NOMO-1 treated with DMSO at 0.1 percent for 48 hours (cell line): ENCODE results near the gene HNRNPA2B1.
"Not testable (repeated sequence)": the region's sequence is repeated elsewhere in the genome, so short reads cannot be mapped to it uniquely, and the experiment has no call there.

Experiments used
- DNase-seq: peaks from one replicate; lab custom pipeline; 2025; ENCODE audit not compliant: unreplicated experiment; lab: John Stamatoyannopoulos, UW

HNRNPA2B1 gene

DNA sequence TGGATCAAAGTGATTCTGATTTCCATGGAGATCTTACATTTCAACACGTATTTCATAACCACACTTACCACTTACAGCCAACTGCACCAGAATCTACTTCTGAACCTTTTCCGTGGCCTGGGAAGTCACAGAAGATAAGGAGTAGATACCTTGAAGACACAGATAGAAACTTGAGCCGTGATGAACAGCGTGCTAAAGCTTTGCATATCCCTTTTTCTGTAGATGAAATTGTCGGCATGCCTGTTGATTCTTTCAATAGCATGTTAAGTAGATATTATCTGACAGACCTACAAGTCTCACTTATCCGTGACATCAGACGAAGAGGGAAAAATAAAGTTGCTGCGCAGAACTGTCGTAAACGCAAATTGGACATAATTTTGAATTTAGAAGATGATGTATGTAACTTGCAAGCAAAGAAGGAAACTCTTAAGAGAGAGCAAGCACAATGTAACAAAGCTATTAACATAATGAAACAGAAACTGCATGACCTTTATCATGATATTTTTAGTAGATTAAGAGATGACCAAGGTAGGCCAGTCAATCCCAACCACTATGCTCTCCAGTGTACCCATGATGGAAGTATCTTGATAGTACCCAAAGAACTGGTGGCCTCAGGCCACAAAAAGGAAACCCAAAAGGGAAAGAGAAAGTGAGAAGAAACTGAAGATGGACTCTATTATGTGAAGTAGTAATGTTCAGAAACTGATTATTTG is 15.3 kb downstream of the HNRNPA2B1 start:
- no peak for DNase-seq

DNA sequence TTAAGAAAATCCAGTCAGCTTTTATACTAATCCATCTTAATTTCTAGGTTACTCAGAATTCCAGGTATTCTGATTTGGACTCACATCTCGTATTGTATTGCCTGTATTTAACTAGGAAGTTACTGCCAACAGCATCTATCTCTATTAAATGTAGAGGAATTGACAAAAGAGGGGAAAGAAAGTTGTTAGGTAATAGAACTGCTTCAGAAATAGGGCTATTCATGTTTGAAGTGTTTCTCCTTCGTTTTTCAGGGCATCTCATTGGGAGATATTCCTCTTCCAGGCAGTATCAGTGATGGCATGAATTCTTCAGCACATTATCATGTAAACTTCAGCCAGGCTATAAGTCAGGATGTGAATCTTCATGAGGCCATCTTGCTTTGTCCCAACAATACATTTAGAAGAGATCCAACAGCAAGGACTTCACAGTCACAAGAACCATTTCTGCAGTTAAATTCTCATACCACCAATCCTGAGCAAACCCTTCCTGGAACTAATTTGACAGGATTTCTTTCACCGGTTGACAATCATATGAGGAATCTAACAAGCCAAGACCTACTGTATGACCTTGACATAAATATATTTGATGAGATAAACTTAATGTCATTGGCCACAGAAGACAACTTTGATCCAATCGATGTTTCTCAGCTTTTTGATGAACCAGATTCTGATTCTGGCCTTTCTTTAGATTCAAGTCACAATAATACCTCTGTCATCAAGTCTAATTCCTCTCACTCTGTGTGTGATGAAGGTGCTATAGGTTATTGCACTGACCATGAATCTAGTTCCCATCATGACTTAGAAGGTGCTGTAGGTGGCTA is 16.1 kb downstream of the HNRNPA2B1 start:
- not testable (repeated sequence) for DNase-seq

DNA sequence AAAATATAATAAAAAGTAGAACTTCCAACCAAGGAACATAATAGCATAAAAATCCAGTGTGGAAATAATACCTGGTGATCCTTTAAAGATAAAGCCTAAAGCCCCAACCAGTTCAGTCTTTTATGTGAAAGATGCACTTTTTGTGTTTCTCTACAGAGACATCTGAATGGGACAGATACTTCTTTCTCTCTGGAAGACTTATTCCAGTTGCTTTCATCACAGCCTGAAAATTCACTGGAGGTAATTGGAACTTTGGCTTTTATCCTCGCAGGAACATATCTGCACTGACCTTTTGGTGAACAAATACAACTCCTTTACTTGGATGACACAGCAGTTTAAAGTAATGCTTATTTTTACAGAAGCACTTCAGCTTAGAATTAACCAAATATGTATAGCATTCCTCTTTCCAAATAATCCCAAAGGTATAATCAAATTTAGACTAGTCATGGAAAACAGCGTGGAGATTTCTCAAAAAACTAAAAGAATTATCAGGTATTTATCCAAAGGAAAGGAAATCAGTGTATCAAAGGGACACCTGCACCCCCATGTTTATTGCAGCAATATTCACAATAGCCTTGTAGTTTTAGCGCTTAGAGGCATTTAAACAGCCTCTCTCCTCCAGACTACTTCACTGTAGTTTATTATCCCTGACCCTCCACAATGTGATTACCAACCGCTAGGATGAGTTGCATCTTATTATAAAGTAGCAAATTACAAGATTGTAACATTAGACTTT is 16.8 kb downstream of the HNRNPA2B1 start:
- no peak for DNase-seq

DNA sequence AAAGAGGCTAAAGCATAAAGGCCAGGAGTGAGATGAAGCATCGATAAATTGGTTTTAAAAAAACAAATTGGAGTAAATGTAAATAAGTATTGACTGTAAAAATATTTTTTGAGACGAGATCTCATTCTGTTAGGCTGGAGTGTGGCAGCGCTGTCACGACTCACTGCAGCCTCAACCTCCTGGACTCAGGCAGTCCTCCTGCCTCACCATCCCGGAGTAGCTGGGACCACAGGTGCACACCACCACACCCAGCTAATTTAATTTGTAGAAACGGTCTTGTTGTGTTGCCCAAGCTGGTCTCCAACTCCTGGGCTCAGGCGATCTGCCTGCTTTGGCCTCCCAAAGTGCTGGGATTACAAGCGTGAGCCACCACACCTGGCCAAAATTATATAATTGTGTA is 17.8 kb downstream of the HNRNPA2B1 start:
- no peak for DNase-seq

DNA sequence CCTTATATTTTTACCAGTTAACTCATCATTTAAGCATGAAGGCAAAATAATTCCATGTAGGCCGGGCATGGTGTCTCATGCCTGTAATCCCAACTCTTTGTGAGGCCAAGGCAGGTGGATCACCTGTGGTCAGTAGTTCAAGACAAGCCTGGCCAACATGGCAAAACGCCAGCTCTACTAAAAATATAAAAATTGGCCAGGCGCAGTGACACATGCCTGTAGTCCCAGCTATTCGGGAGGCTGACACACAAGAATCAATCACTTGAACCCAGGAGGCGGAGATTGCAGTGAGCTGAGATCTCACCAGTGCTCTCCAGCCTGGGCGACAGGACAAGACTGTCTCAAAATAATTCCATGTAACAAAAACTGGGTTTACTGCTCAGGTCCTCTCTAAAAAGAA is 18.3 kb downstream of the HNRNPA2B1 start:
- no peak for DNase-seq

DNA sequence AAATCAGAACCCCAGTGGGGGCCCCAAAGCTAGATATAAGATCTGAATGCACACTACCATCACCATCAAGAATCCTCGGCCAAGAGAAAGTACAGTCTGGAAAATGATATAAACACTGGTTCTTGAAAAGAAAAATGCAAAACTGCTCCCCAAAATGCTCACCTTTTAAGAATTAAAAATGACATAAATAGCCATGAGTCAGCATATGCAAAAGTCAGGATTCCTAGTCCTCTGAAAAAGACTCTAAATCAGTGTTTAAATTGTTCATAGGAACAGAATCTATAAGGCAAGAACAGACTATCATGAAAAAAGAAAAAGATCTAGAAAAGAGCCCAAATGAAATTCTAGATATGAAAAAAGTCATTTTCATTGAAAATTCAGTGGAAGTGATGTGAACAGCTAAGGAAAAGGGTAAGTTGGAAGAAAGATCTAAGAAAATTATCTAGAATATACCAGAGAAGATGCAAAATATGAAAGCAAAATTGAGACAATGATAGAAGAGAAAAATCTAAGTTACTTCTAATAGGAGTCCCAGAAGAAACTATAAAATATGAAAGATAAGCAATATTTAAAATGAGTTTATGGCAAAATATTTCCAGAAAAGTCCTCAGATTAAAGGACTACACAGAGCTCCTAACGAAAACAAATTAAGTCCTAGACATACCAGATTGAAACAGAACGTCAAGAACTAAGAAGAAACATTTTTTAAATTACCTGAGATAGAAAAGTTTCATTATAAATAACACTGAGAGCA is 18.9 kb downstream of the HNRNPA2B1 start:
- DNase-seq, result no peak

DNA sequence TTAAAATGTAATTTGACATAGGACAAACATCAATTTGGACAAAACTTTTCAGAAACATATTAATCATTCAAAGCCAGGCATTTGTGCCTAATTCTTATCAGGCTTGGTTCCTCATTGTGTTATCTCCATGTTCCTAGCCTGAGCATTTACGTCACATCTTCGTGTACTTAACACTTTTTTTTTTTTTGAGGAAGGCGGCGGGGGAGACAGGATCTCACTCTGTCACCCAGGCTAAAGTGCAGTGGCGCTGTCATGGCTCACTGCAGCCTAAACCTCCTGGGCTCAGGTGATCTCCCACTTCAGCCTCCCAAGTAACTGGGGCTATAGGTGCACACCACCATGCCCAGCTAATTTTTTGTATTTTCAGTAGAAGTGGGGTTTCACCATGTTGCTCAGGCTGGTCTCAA is 19.8 kb downstream of the HNRNPA2B1 start:
- DNase-seq, result no peak

DNA sequence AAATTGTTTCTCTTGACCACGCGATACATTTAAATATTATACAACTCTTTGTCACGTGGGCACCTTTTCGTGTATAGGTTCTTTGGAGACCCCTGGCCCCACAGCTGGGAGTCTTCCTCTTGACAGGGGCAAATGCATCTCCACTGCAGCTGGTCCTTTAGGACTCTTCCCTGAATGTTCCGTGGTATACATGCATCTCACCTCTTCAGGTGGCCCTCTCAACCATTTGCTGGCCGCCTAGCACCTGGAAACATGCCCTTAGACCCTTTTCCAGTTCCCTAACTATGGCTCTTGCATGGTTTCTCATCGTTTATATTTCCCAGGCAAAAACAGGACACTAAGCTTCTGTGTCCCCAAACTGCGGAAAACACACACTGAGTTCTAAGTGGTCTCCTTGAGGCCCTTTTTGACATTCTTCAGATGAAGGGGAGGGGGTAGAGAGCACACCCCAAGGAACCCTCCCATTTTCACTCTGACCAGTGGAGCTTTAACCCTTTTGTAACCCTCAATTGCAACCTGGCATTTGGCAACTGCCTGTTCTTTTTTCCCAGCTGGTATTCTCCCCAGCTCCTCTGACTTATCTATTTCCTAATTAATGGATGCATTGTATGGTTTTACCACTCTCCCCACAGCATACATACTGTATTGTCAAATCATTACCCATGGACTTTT is 20.6 kb downstream of the HNRNPA2B1 start:
- DNase-seq, result no peak

DNA sequence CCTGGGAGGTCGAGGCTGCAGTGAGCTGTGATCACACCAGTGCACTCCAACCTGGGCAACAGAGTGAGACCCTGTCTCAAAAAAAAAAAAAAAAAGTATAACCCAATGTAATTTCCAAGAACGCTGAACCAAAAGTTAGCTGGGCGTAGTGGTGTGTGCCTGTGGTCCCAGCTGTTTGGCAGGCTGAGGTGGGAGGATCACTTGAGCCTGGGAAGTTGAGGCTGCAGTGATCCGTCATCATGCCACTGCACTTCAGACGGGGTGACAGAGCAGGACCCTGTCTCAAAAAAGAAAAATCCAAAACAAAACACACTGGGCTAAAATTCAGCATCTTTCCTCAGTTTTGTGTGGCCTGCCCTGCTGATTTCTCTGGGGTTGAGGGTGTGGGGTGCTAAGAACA is 21.1 kb downstream of the HNRNPA2B1 start:
- DNase-seq, result no peak

DNA sequence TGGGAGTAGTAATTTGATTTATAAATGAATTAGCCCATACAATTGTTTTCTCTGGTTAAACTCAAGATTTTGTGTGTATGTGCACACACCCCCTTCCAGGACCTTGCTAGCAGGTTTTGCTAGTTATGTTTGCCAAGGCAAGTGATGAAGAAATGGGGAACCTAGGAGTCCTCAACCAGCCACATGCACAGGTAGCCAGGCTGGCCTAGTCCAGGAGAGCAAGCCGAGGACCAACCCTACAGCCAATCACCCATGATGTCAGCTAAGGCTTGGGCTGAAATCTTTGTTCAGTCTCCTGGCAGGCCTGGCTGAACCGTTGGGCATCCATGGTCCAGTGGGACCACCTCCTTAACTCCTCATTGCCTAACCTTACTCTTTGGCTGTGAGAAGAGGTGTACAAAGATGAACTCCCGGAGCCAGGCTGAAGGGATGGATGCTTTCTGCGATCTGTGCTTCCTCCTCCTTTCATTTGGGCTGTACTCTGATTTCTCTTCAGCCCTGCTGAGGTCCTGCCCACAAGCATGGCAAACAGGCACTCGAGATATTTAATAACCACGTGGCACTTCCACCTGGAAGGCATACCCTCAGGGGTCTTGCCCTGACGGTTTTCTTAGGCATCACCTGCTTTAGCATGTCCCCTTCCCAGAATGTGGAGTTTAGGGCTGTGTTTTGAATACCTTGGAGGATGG is 22.1 kb downstream of the HNRNPA2B1 start:
- no peak for DNase-seq

DNA sequence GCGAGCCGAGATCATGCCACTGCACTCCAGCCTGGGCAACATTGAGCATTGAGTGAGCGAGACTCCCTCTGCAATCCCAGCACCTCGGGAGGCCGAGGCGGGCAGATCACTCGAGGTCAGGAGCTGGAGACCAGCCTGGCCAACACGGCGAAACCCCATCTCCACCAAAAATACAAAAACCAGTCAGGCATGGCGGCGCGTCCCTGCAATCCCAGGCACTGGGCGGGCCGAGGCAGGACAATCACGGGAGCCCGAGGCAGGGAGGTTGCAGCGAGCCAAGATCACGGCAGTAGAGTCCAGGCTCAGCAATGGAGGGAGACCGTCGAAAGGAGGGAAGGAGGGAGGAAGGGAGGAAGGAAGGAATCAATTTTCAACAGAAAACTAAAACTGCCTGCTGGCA is 23.3 kb downstream of the HNRNPA2B1 start:
- DNase-seq, result not testable (repeated sequence)

DNA sequence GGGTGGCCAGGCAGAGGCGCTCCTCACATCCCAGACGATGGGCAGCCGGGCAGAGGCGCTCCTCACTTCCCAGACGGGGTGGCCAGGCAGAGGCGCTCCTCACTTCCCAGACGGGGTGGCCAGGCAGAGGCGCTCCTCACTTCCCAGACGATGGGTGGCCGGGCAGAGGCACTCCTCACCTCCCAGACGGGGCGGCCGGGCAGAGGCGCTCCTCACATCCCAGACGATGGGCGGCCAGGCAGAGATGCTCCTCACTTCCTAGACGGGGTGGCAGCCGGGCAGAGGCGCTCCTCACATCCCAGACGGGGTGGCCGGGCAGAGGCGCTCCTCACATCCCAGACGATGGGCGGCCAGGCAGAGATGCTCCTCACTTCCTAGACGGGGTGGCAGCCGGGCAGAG is 23.9 kb downstream of the HNRNPA2B1 start:
- not testable (repeated sequence) for DNase-seq

DNA sequence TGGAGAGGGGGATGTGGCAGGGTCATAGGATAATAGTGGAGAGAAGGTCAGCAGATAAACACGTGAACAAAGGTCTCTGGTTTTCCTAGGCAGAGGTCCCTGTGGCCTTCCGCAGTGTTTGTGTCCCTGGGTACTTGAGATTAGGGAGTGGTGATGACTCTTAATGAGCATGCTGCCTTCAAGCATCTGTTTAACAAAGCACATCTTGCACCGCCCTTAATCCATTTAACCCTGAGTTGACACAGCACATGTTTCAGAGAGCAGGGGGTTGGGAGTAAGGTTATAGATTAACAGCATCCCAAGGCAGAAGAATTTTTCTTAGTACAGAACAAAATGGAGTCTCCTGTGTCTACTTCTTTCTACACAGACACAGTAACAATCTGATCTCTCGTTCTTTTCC is 24.6 kb downstream of the HNRNPA2B1 start:
- DNase-seq, result not testable (repeated sequence)

DNA sequence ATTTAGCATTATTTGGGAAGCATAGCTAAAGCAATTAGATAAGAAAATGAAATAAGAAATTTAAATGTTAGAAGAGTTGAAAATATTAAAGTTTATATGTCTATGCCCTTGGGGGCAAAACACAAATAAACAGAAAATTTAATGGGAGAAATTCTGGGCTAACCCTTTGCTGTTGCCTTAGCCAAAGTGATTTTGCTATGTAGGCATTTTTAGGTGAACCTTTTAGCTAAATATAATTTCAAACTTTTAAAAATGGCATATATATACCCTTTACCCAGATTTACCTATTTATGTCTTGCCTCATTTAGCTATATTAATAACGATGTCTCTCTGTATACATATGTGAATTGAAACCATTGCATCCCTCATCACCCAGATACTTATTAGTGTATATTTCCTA is 28.5 kb downstream of the HNRNPA2B1 start:
- no peak for DNase-seq

DNA sequence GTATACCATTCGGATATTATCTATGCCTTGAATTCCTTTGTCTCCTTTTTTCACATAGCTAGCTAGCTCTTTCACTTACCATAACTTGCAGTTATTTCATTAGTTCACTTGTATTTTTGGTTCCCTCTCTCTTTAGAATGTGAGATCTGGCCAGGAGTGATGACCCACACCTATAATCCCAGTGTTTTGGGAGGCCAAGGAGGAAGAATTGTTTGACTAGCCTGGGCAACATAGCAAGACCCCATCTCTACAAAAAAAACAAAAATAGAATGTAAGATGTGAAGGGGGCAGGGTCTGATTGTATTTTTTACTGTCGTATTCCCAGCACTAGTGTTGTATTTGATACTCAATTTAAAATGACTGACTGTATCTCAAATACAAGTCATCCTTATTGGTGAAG is 28.9 kb downstream of the HNRNPA2B1 start:
- DNase-seq, result no peak

DNA sequence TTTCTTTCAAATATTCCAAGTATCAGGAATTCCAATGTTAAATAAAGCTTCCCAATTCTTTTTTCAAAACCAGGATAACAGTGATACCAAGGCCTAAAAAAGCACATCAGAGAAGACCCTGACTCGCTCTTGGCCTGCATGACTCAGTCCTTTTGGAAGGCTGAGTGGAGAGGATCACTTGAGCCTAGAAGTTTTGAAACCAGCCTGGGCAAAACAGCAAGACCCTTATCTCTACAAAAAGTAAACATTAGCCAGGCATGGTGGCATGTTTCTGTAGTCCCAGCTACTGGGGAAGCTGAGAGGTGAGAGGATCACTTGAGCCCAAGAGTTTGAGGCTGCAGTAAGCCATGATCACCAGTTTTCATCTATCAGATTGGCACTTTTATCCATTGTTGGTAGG is 29.9 kb downstream of the HNRNPA2B1 start:
- DNase-seq, result no peak

DNA sequence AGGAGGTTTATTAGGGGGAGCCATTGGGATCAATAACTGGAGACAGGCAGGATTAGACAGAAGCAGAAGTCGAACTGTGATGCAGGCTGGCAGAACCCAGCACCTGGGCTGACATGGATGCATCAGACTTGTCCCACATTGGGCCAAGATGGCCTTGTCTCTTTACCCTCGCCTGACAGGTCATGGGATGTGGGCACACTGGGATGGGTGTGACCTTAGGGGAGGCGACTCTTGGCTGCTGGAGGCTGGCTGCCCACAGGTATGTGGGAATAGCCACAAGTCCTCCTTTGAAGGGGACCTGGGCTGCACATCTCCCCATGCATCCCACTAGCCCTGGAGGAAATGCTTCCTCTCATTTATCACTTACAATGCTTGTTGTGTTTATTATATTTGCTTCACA is 31.3 kb downstream of the HNRNPA2B1 start:
- no peak for DNase-seq

DNA sequence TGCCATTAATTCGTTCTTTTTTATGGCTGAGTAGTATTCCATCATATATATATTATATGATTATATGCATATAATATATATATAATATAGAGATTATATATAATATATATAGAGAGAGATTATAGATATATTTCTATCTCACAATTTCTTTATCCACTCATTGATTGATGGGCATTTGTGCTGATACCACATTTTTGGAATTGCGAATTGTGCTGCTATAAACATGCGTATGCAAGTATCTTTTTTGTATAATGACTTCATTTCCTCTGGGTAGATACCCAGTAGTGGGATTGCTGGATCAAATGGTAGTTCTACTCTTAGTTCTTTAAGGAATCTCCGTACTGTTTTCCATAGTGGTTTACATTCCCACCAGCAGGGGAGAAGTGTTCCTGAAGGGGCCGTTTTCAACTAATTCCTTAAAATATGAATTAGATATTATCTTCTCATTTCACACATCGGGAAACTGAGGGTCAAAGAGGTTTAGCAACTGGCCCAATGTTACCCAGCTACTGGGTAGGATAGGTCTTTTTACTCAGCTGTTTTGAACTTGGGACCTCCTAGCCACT is 32.0 kb downstream of the HNRNPA2B1 start:
- DNase-seq, result no peak

DNA sequence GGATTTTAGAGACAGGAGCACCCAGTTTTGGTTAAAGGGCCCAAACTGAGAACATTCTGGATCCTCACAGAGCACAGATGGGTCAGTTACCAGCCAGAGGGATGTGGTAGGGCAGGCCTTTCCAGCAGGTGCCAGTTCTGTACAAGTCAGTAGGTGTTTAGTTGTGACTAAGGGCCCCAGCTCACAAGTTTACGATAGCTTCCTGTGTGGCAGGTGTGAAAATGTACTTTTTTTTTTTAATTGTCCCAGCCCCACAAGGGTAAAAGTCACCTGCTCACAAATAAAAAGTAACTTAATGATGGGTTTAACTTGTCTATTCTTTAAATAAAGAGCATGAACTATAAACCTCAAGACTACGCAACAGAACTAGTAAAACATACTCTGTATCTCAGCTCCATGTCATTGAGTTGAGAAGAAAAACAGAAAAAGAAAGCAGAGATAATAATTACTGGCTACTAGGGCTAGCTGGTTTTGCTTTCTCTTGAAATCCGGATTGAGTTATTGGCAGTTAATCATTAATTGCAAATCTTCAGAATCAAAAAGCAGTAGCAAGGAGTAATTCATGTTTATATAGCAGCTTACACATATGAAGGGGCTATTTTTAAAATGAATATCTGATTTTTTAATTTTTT is 33.1 kb downstream of the HNRNPA2B1 start:
- DNase-seq, result no peak
